K562 (cell line): ENCODE results near the gene PAFAH1B2. TPM values are rescaled to one million over a fixed set of nuclear protein-coding genes. Genes with fewer than 3 reads are reported as not detected.
A peak's percentile ranks its signal among the peaks of the same experiment; 100 is the strongest.

Experiments
- ATAC-seq: fragments of 200-7000 bp; cut with Tn5 transposase; 3 replicates; pipeline ENCODE4 v1.9.1; 2020; ENCODE audit warnings: moderate library complexity
- BruUV-seq: library from RNA; stranded (reverse); fragments of 400-500 nt; replicated peaks from 2 replicates; lab custom pipeline; 2021; lab: Mats Ljungman, UMichigan
- CTCF ChIA-PET: fragments of 300-600 bp; formaldehyde crosslinking; extraction: SDS; loops from one replicate; lab custom pipeline; 2021; ENCODE audit warnings: low intra/inter-chr PET ratio; lab: Yijun Ruan, JAX
- POLR2A ChIA-PET: fragments of 300-600, 350-650 bp; sonication (Branson Sonifier 250); formaldehyde crosslinking; extraction: SDS; loops from one replicate; lab custom pipeline; 2021; ENCODE audit warnings: antibody characterized with exemption, inconsistent platforms; lab: Yijun Ruan, JAX
- DNase-seq, 4 experiments: peaks; one replicate each; pipeline versions ENCODE4 v3.0.0 to v3.0.0-alpha.2; 2011 to 2018; ENCODE audit warnings: low spot score in 3 of 4, mixed read lengths in 3 of 4; ENCODE audit errors: extremely low read depth in 1 of 4
- FAIRE-seq: peaks from 2 replicates; lab custom pipeline; 2011; peaks lifted over from hg19 to GRCh38; lab: Jason Lieb, UNC
- H2AFZ ChIP-seq: 2 replicates; pipeline ENCODE4 v1.6.0; 2011; ENCODE audit warnings: low read depth, low read length, control low read depth, inconsistent platforms
- H3K27ac ChIP-seq: fragments of 200-600 bp; 3 replicates; pipeline ENCODE4 v1.8.0; 2011; ENCODE audit warnings: low read depth, mild to moderate bottlenecking, control low read depth, inconsistent platforms, low read length, moderate library complexity, mixed read lengths; ENCODE audit errors: extremely low read depth
- H3K27me3 ChIP-seq, 2 experiments: fragments of 300-600 bp in 1 of 2; 2 replicates in 1 of 2; 3 replicates in 1 of 2; pipeline versions ENCODE4 v1.6.0 to v1.8.0; 2011; ENCODE audit warnings: inconsistent platforms in 2 of 2, low read length in 2 of 2, mild to moderate bottlenecking in 1 of 2, mixed read lengths in 1 of 2, moderate library complexity in 1 of 2; ENCODE audit not compliant: control insufficient read depth in 2 of 2, insufficient read depth in 2 of 2
- H3K36me3 ChIP-seq: fragments of 300-600 bp; 3 replicates; pipeline ENCODE4 v1.8.0; 2011; ENCODE audit warnings: mild to moderate bottlenecking, low read length, inconsistent platforms; ENCODE audit not compliant: control insufficient read depth, insufficient read depth
- H3K4me1 ChIP-seq, 2 experiments: fragments of 200-600 bp in 1 of 2; replicated peaks in 1 of 2; 2 replicates in 1 of 2; 3 replicates in 1 of 2; pipeline versions ENCODE4 v1.5.1 to v1.8.0; 2011; ENCODE audit warnings: inconsistent platforms in 2 of 2, low read length in 2 of 2, mild to moderate bottlenecking in 1 of 2, mixed read lengths in 1 of 2, moderate library complexity in 1 of 2; ENCODE audit not compliant: control insufficient read depth in 2 of 2, insufficient read depth in 2 of 2
- H3K4me2 ChIP-seq: 2 replicates; pipeline ENCODE4 v1.6.1; 2011; ENCODE audit warnings: low read length, control low read depth, inconsistent platforms, mixed read lengths; ENCODE audit not compliant: insufficient read depth
- H3K4me3 ChIP-seq: fragments of 200-600 bp; sonication (generic), shearing (Covaris generic); 2 replicates; pipeline ENCODE4 v1.5.1; 2016; ENCODE audit warnings: control low read depth, inconsistent platforms
- H3K79me2 ChIP-seq: fragments of 200-600 bp; 3 replicates; pipeline ENCODE4 v1.8.0; 2011; ENCODE audit warnings: low read length, inconsistent platforms; ENCODE audit not compliant: control insufficient read depth, insufficient read depth
- H3K9ac ChIP-seq, 2 experiments: 2 replicates each; pipeline versions ENCODE4 v1.6.0 to v1.6.1; 2011; ENCODE audit warnings: low read depth in 2 of 2, low read length in 2 of 2, control low read depth in 1 of 2, inconsistent platforms in 1 of 2, mild to moderate bottlenecking in 1 of 2, mixed read lengths in 1 of 2; ENCODE audit not compliant: insufficient read depth in 1 of 2
- H3K9me1 ChIP-seq: one replicate; pipeline ENCODE4 v1.6.0; 2011; ENCODE audit warnings: inconsistent platforms, mild to moderate bottlenecking, low read length, moderate library complexity; ENCODE audit not compliant: control insufficient read depth, insufficient read depth
- H3K9me3 ChIP-seq: replicated peaks from 2 replicates; pipeline ENCODE4 v1.5.1; 2011; ENCODE audit warnings: low read depth, low read length, inconsistent platforms; ENCODE audit not compliant: control insufficient read depth, insufficient read depth
- H4K20me1 ChIP-seq: replicated peaks from 2 replicates; pipeline ENCODE4 v1.6.1; 2011; ENCODE audit warnings: low read length, inconsistent platforms, mixed read lengths; ENCODE audit not compliant: control insufficient read depth, insufficient read depth
- ARID1B ChIP-seq: fragments of 450-650 bp; IDR thresholded peaks from 2 replicates; pipeline ENCODE4 v1.6.1; 2016; ENCODE audit warnings: antibody characterized with exemption, mild to moderate bottlenecking, inconsistent platforms
- NFIC ChIP-seq: fragments of 450-650 bp; IDR thresholded peaks from 2 replicates; pipeline ENCODE4 v1.6.1; 2017; ENCODE audit warnings: mild to moderate bottlenecking, inconsistent platforms
- RBM17 ChIP-seq: fragments of 200-400 bp; formaldehyde crosslinking; IDR thresholded peaks from 2 replicates; pipeline ENCODE4 v1.6.1; 2017; ENCODE audit warnings: low read depth, mild to moderate bottlenecking, low read length, borderline replicate concordance
- REST ChIP-seq, 2 experiments: fragments of 450-650 bp; formaldehyde crosslinking in 1 of 2; IDR thresholded peaks; 2 replicates each; pipeline versions ENCODE4 v1.4.0 to v1.6.1; 2014 to 2020; ENCODE audit warnings: mild to moderate bottlenecking in 2 of 2, borderline replicate concordance in 1 of 2, low read depth in 1 of 2
- SPI1 ChIP-seq: IDR thresholded peaks from 2 replicates; pipeline ENCODE4 v1.6.1; 2011; ENCODE audit warnings: low read depth, low read length, control low read depth, borderline replicate concordance
- STAT5B ChIP-seq: fragments of 250-450 bp; sonication (Bioruptor Pico); IDR thresholded peaks from 2 replicates; pipeline ENCODE4 v1.8.0; 2021; ENCODE audit warnings: mild to moderate bottlenecking, inconsistent platforms
- TBP ChIP-seq: optimal IDR thresholded peaks from 2 replicates; pipeline ENCODE3; 2011; ENCODE audit warnings: low read depth, low read length, improper control_type of control experiment
- ZNF316 ChIP-seq: fragments of 450-650 bp; IDR thresholded peaks from 2 replicates; pipeline ENCODE4 v1.6.1; 2016
- ZNF586 ChIP-seq: fragments of 450-650 bp; formaldehyde crosslinking; conservative IDR thresholded peaks from 2 replicates; pipeline ENCODE4 v1.4.0; 2020; ENCODE audit warnings: mild to moderate bottlenecking, moderate library complexity
- WGBS: fragments of 100-300 bp; shearing (Covaris generic); methylation state at CpG from one replicate; pipeline ENCODE4 v1.1.6; 2016; ENCODE audit warnings: low coverage, mixed read lengths; ENCODE audit not compliant: insufficient coverage; ENCODE audit errors: missing lambda C conversion rate; 5-methylcytosine and 5-hydroxymethylcytosine counted together
- in situ Hi-C: fragments of 300-500 bp; cut with MboI; formaldehyde crosslinking; loops from 4 replicates; pipeline ENCODE4 v1.15.0; 2018; ENCODE audit warnings: inconsistent platforms, mixed read lengths
- intact Hi-C: fragments of 100-400 bp; cut with micrococcal nuclease; formaldehyde crosslinking; loops from 2 replicates; pipeline ENCODE4 v1.14.2; 2022
- polyA plus RNA-seq, 8 experiments: library from polyadenylated mRNA; depleted of rRNA in 4 of 8; stranded (reverse) in 5 of 8; unstranded in 3 of 8; fragments of >200 nt; fragmentation: Nextera tagmentation in 2 of 8; fragmentation: Illumina TruSeq in 1 of 8; extraction: Ambion mirVana in 2 of 8; extraction: Trizol in 1 of 8; gene quantifications; 2 replicates each; pipeline versions ENCODE4 v1.2.1 to v1.2.3, GENCODE V29; 2011 to 2014; ENCODE audit warnings: inconsistent platforms in 1 of 8, missing spikeins in 1 of 8
- total RNA-seq, 7 experiments: library from RNA; depleted of rRNA in 6 of 7; stranded (reverse); fragments of >200 nt in 6 of 7; fragmentation: Illumina TruSeq in 2 of 7; extraction: Trizol in 2 of 7; gene quantifications; 2 replicates each; pipeline versions ENCODE4 v1.2.1 to v1.2.3, GENCODE V29; 2011 to 2021; ENCODE audit warnings: low replicate concordance in 1 of 7
- TF ChIP-seq, protein P1 (sequence below), 3 experiments: IDR thresholded peaks in 2 of 3; conservative IDR thresholded peaks in 1 of 3; 2 replicates each; pipeline ENCODE4 v1.5.1; 2011 to 2012; ENCODE audit warnings: low read length in 3 of 3, mild to moderate bottlenecking in 3 of 3, control low read depth in 2 of 3, improper control_type of control experiment in 1 of 3, inconsistent platforms in 1 of 3, low read depth in 1 of 3, mixed read lengths in 1 of 3, moderate library complexity in 1 of 3; ENCODE audit not compliant: insufficient read depth in 2 of 3

The PAFAH1B2 gene
- total and polyA plus RNA-seq, 9 of the 15 experiments (the other 6 are each of a cell fraction or from before 2014, with no cell fraction given): 27.8 to 94.7 (median 64.9) TPM

GRCh38 chr11:117096201-117096991 lies 47.7 kb upstream of the PAFAH1B2 start:
- peak; percentile 73 for ATAC-seq
- in situ Hi-C loops: no loop called here
- TF ChIP-seq SPI1: peak; percentile 71
- TF ChIP-seq TBP: peak; percentile 52
- TF ChIP-seq ZNF316: peak; percentile 71
- no peak for TF ChIP-seq ZNF586 (CRISPR knock-in tag)
- TF ChIP-seq NFIC: peak; percentile 5; the same call in 1 of the 2 replicates
- TF ChIP-seq STAT5B: no peak
- TF ChIP-seq, protein P1, sequence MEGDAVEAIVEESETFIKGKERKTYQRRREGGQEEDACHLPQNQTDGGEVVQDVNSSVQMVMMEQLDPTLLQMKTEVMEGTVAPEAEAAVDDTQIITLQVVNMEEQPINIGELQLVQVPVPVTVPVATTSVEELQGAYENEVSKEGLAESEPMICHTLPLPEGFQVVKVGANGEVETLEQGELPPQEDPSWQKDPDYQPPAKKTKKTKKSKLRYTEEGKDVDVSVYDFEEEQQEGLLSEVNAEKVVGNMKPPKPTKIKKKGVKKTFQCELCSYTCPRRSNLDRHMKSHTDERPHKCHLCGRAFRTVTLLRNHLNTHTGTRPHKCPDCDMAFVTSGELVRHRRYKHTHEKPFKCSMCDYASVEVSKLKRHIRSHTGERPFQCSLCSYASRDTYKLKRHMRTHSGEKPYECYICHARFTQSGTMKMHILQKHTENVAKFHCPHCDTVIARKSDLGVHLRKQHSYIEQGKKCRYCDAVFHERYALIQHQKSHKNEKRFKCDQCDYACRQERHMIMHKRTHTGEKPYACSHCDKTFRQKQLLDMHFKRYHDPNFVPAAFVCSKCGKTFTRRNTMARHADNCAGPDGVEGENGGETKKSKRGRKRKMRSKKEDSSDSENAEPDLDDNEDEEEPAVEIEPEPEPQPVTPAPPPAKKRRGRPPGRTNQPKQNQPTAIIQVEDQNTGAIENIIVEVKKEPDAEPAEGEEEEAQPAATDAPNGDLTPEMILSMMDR (IDR thresholded peaks at IDR 0.05 in 2 of 3, conservative IDR thresholded peaks at IDR 0.05 in 1 of 3; ENCODE audit: insufficient read depth in 2 of 3, low read depth in 1 of 3, low read length in 3 of 3): peak; percentile 26 to 50 (median 30); a peak in 4 of 6 replicates
- TF ChIP-seq ARID1B: peak; percentile 29; the same call in 1 of the 2 replicates
- no peak for TF ChIP-seq RBM17
- peak; percentile 51; the same call in 1 of the 2 replicates for TF ChIP-seq REST (IDR thresholded peaks at IDR 0.05; ENCODE audit: borderline replicate concordance)
- no peak for TF ChIP-seq REST (CRISPR knock-in tag; IDR thresholded peaks at IDR 0.05; ENCODE audit: low read depth)

More at GRCh38 chr11:117096201-117096991, 47.7 kb upstream of the PAFAH1B2 start:
- Histone ChIP-seq H3K4me2 (peak overlapping the region; percentile 82), H3K27me3 (no peaks in the 10 kb centered on the region), H4K20me1 (peaks cover 32% of the 10 kb centered on the region), H3K4me1 (peaks cover 22 to 34% of the 10 kb centered on the region in 2 experiments), H3K79me2 (peaks cover 67% of the 10 kb centered on the region), H3K9ac (peak overlapping the region; percentile 51 to 69; a peak in 3 of 4 replicates), H2AFZ (no peak overlapping the region), H3K9me1 (no peaks in the 10 kb centered on the region), H3K9me3 (no peaks in the 10 kb centered on the region), H3K36me3 (peaks cover 4% of the 10 kb centered on the region; the same call in 2 of the 3 replicates), H3K27ac (peak overlapping the region; percentile 43; the same call in 2 of the 3 replicates), H3K4me3 (peak overlapping the region; percentile 91)
- ChIA-PET CTCF (no interaction called here), POLR2A (interaction anchor here (0.5 to 2.4 kb wide), 14 partner anchors 8 to 1004 kb away, joined by 3 to 6 read pairs (median 4); partner anchors contain the start of gene APOA1)
- DNase-seq (peak in 3 of 4 experiments; percentile 19 to 80 (median 73)), FAIRE-seq (peak; percentile 72)
- WGBS: 19% methylated on average over 6 of the region's 6 CpGs
- intact Hi-C loops: loop anchor here (2.0 to 5.0 kb wide), 5 partner anchors 26 to 216 kb away; no protein-coding TSS in a partner anchor
- BruUV-seq: no TSS peak
